Measurements from ENCODE around the gene ZNF532.
"Not testable (repeated sequence)": the region's sequence is repeated elsewhere in the genome, so short reads cannot be mapped to it uniquely, and the experiment has no call there.

ZNF532 gene

DNA sequence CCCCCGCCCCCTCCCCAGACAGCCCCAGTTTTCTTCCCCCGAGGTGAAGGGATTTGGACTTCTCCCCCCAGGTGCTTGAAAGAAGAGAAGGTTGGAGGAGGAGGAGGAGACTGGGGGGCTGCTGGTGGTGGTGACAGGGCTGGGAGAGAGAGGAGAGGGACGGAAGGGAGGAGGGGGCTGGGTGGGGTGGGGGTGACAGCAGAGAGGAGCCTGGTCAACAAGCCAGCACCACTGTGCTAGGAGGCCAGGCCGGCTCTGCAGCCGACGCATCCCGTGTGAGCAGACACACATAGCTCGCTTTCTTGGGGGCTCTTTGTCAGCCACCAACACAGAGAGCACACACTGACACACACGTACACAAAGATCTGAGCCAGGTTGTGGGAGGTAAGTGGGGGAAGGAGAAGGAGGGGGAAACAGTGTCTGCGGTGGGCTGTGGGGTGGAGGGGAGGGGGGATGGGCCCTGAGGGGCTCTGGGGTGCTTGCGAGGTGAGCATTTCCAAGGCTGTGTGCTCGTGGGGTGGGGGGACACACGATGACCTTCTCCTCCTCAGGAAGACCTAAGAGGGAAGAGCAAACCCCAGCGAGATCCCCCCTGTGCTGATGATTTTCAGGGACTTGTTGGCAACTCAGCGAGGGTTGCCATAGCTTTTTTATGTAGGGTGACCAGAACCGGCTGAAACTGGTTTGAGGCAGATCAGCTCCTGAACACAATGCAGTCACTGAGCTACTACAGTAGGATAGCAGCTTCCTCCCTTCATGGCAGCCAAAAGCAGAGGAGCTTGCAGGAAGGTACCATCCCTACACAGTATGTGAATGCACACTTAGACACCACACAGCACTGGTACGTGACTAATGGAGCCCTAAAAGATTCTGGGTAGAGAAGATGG is at the start of gene ZNF532:
Gene ZNF532 (plus strand): TSS at position 732 of the 887 bp plus-strand sequence. CDS start 53,411 bp downstream, outside the sequence.
- DNase-seq (ENCODE audit: low read depth, low spot score) = peak; percentile 92

- no peak for DNase-seq (ENCODE audit: low read depth, low spot score)
Measured at GRCh38 chr18:58819051-58819450, 45.6 kb upstream of the ZNF532 start.

GRCh38 chr18:58820251-58820650 is 44.4 kb upstream of the ZNF532 start:
- DNase-seq (ENCODE audit: low read depth, low spot score) = no peak

DNA sequence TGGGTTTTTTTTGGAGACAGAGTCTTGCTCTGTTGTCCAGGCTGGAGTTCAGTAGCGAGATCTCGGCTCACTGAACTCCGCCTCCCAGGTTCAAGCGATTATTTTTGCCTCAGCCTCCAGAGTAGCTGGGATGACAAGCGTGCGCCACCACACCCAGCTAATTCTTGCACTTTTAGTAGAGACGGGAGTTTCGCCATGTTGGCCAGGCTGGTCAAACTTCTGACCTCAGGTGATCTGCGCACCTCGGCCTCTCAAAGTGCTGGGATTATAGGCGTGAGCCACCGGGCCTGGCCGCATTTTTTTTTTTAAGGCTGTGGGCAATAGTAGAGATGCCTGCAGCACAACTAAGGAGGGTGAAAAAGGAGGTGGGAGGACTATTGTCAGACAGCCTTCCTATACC is 41.7 kb upstream of the ZNF532 start:
- DNase-seq (ENCODE audit: low read depth, low spot score) = no peak

DNA sequence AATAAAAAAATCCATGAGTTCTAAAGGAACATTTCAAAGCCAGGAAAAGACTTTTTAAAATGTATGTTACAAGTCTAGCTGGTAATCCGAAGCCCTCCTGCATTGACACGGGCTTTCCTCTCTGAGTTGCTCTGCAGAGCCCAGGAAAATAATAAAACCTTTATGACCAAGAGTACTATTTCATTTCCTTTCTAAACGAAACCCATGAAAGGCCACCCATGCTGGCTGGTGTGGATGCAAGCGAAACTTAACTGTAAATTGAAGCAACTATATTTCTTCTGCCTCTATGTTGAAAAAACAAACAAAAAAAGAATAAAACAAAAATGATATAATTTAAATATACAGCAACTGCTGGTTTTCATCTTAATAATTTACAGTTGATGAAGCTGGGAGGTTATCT is 41.3 kb upstream of the ZNF532 start:
- no peak for DNase-seq (ENCODE audit: low read depth, low spot score)

DNA sequence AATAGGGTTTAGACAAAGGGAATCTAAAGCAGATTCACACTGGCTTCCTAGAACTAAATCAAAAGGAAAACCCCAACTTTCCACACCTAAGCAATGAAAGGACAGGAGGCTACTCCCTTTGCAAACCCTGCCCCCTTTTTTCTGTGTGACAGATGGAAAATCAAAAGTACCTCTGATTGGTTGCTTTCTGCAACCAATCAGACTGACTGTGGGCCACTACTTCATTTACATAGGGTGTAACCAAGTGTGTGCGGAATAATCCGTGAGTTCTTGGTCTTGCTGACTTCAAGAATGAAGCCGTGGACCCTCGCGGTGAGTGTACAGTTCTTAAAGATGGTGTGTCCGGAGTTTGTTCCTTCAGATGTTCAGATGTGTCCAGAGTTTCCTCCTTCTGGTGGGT is 37.8 kb upstream of the ZNF532 start:
- DNase-seq (ENCODE audit: low read depth, low spot score) = not testable (repeated sequence)

- no peak for DNase-seq (ENCODE audit: low read depth, low spot score)
Measured at GRCh38 chr18:58827428-58827827, 37.2 kb upstream of the ZNF532 start.

- DNase-seq (ENCODE audit: low read depth, low spot score) = no peak
Measured at GRCh38 chr18:58827886-58828285, 36.8 kb upstream of the ZNF532 start.

- DNase-seq (ENCODE audit: low read depth, low spot score) = no peak
Measured at GRCh38 chr18:58828399-58829121, 36.1 kb upstream of the ZNF532 start.

- DNase-seq (ENCODE audit: low read depth, low spot score) = no peak
Measured at GRCh38 chr18:58829263-58829662, 35.4 kb upstream of the ZNF532 start.

GRCh38 chr18:58829886-58830285 is 34.8 kb upstream of the ZNF532 start:
- DNase-seq (ENCODE audit: low read depth, low spot score) = not testable (repeated sequence)

DNA sequence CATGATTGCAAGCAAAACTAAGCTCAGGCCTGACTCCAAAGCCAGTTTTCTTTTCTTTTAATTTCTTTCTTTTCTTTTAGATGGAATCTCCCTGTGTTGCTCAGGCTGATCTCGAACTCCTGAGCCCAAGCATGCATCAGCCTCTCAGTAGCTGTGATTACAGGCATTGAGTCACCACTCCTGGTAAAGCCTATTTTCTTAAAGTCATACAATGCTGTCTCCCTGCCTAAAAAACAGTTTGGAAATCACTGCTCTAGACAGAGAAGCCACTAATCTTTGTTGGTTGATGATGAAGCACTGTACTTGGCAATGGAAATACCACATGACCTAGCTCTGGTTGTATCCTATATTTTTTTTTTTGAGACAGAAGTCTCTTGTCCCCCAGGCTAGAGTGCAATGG is 33.1 kb upstream of the ZNF532 start:
- no peak for DNase-seq (ENCODE audit: low read depth, low spot score)

- peak; percentile 22 for DNase-seq (ENCODE audit: low read depth, low spot score)
Measured at GRCh38 chr18:58838165-58838860, 26.4 kb upstream of the ZNF532 start.

- DNase-seq (ENCODE audit: low read depth, low spot score) = no peak
Measured at GRCh38 chr18:58838946-58839345, 25.7 kb upstream of the ZNF532 start.

- peak; percentile 79 for DNase-seq (ENCODE audit: low read depth, low spot score)
Measured at GRCh38 chr18:58842978-58843687, 21.5 kb upstream of the ZNF532 start.

DNA sequence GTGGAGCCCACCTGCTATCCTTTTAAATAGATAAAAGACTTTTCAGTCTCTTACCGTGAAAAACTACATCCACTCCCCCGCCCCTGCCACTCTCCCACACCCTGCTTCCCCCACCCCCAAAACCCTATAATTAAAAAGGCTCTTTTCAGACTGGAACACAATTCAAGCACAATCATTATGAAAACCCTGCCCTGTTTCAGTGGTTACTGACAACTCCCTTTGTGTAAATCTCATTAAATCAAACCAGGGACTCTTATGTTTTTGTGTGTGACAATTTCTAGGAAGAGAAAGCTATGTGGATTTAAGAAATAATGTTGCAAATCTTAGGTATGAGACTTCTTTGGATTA is 21.0 kb upstream of the ZNF532 start:
- no peak for DNase-seq (ENCODE audit: low read depth, low spot score)

- no peak for DNase-seq (ENCODE audit: low read depth, low spot score)
Measured at GRCh38 chr18:58844871-58845270, 19.8 kb upstream of the ZNF532 start.

DNA sequence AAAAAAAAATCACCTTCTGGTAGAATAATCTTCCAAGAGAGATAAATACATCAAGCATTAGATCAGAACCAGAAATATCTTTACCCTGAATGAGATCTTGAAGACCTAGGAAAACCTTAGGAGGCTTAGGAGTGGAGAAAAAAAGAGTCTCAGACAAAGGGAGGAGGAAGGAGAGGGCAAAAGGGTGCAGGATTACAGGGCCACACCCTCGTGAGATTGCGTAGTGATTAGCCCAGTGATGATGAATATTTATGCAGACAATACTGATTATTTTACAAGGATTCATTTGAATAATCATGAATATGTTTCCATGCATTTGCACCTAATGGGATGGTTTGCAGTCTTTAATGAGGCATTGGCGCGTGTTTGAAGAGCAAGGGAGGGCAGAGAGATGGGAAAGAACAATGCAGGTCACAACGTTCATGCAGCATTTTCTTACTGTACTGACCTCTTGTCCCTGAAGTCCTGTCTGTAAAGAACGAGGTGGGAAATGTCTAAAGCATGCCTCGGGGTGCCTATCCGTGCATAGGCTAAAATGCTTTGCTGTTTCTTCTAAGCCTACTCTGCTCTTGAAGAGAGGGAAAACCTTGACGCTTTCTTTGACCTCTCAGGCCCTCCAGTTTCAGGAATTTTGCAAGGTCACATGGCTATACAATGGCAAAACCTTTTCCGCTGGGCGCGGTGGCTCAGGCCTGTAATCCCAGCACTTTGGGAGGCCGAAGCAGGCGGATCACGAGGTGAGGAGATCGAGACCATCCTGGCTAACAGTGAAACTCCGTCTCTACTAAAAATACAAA is 18.6 kb upstream of the ZNF532 start:
- peak; percentile 50 for DNase-seq (ENCODE audit: low read depth, low spot score)

DNA sequence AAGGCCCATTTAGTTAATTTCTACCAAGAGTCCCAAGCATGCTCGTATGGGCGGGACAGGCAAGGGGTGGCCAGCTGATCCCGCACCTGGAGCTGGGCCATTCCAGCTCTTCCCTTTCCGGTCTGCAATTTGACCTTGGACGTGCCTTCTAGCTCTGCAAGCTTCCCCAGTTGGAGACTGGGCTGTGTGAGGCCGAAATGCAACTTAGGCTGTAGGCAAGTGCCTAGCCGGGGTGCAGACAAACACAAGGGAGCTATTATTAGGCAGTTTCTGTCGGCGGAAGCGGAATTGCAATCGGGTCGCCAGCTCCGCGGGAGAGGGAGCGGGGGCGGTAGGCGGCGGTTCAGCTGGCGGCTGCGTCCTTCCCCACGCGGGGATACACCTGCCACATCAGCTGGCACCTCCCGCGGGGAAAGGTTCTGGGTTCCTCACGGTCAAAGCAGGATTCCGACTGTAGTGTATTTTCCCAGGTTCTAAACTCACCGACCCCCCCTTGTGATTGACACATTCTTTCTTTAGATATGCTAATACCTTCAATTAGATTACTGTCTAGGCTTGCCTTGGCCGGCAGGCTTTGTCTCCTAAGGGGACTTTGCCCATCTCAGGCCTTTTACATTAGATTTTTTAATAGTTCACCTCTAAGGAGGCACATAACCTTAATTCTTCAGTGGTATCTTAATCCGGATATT is 17.1 kb upstream of the ZNF532 start:
- peak; percentile 92 for DNase-seq (ENCODE audit: low read depth, low spot score)

DNA sequence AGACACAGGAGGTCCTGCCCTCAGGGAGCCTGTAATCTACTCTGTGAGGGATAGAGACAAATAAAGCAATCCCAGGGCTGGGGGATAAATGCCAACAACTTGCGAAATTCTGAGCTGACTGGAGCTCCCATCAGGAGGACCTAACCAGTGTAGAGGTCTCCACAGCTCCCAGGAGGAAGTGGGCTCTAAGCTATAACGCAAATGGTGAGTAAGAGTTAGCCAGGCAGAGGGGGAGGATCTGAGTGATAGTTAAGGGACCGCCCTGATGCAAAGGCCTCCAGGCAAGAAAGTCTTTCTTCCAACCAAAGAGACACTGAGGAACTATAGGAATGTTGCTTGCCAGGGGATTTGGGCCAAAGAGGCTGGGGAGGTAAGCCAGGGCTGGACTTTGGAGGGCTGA is 16.0 kb upstream of the ZNF532 start:
- DNase-seq (ENCODE audit: low read depth, low spot score) = peak; percentile 97

All from ELF-1 (cell line).